Measurements from ENCODE around the gene TPM2. TPM values are rescaled to one million over a fixed set of nuclear protein-coding genes. Genes with fewer than 3 reads are reported as not detected.

Gene TPM2
- 100 to 1,000 TPM; 142 to 173 (median 160) TPM for polyA plus RNA-seq (ENCODE audit: insufficient read length in 3 of 3)
- long read RNA-seq, donor 1, transcript TPM2-203 (9 exons, 1,183 nt) = major isoform, 44 of 91 reads
- long read RNA-seq, donor 1, transcript TPM2-201 (9 exons, 1,018 nt) = minor isoform, 11 of 91 reads
- long read RNA-seq, donor 1, partial matches to known transcripts = 24 of 91 reads
- long read RNA-seq, donor 1, other reads (novel, unspliced or antisense) = 12 of 91 reads
- long read RNA-seq, donor 2, transcript TPM2-201 (9 exons, 1,018 nt) = minor isoform, 20 of 86 reads
- long read RNA-seq, donor 2, transcript TPM2-203 (9 exons, 1,183 nt) = major isoform, 37 of 86 reads
- long read RNA-seq, donor 2, transcript TPM2-211 (9 exons, 1,392 nt) = minor isoform, 8 of 86 reads
- long read RNA-seq, donor 2, partial matches to known transcripts = 20 of 86 reads
- long read RNA-seq, donor 2, other reads (novel, unspliced or antisense) = 0 of 86 reads
- long read RNA-seq, donor 3, transcript TPM2-203 (9 exons, 1,183 nt) = major isoform, 59 of 127 reads
- long read RNA-seq, donor 3, transcript TPM2-201 (9 exons, 1,018 nt) = minor isoform, 7 of 127 reads
- long read RNA-seq, donor 3, partial matches to known transcripts = 61 of 127 reads
- long read RNA-seq, donor 3, other reads (novel, unspliced or antisense) = 0 of 127 reads
- long read RNA-seq, donor 4, transcript TPM2-203 (9 exons, 1,183 nt) = major isoform, 63 of 139 reads
- long read RNA-seq, donor 4, partial matches to known transcripts = 45 of 139 reads
- long read RNA-seq, donor 4, other reads (novel, unspliced or antisense) = 26 of 139 reads
- long read RNA-seq, donor 5, transcript TPM2-203 (9 exons, 1,183 nt) = major isoform, 19 of 35 reads
- long read RNA-seq, donor 5, partial matches to known transcripts = 12 of 35 reads
- long read RNA-seq, donor 5, other reads (novel, unspliced or antisense) = 0 of 35 reads
- long read RNA-seq, donor 6, transcript TPM2-201 (9 exons, 1,018 nt) = minor isoform, 9 of 29 reads
- long read RNA-seq, donor 6, transcript TPM2-203 (9 exons, 1,183 nt) = major isoform, 15 of 29 reads
- long read RNA-seq, donor 6, partial matches to known transcripts = 5 of 29 reads
- long read RNA-seq, donor 6, other reads (novel, unspliced or antisense) = 0 of 29 reads
- long read RNA-seq, donor 7, transcript TPM2-203 (9 exons, 1,183 nt) = major isoform, 48 of 121 reads
- long read RNA-seq, donor 7, transcript TPM2-201 (9 exons, 1,018 nt) = minor isoform, 9 of 121 reads
- long read RNA-seq, donor 7, partial matches to known transcripts = 64 of 121 reads
- long read RNA-seq, donor 7, other reads (novel, unspliced or antisense) = 0 of 121 reads
- long read RNA-seq, donor 8, transcript TPM2-203 (9 exons, 1,183 nt) = major isoform, 45 of 110 reads
- long read RNA-seq, donor 8, transcript TPM2-201 (9 exons, 1,018 nt) = minor isoform, 9 of 110 reads
- long read RNA-seq, donor 8, partial matches to known transcripts = 47 of 110 reads
- long read RNA-seq, donor 8, other reads (novel, unspliced or antisense) = 6 of 110 reads
- long read RNA-seq, donor 9, transcript TPM2-201 (9 exons, 1,018 nt) = minor isoform, 14 of 82 reads
- long read RNA-seq, donor 9, transcript TPM2-203 (9 exons, 1,183 nt) = major isoform, 39 of 82 reads
- long read RNA-seq, donor 9, partial matches to known transcripts = 27 of 82 reads
- long read RNA-seq, donor 9, other reads (novel, unspliced or antisense) = 0 of 82 reads
- long read RNA-seq, donor 10, transcript TPM2-203 (9 exons, 1,183 nt) = major isoform, 24 of 60 reads
- long read RNA-seq, donor 10, transcript TPM2-201 (9 exons, 1,018 nt) = minor isoform, 14 of 60 reads
- long read RNA-seq, donor 10, partial matches to known transcripts = 20 of 60 reads
- long read RNA-seq, donor 10, other reads (novel, unspliced or antisense) = 0 of 60 reads
- long read RNA-seq, donor 11, transcript TPM2-203 (9 exons, 1,183 nt) = major isoform, 17 of 55 reads
- long read RNA-seq, donor 11, partial matches to known transcripts = 34 of 55 reads
- long read RNA-seq, donor 11, other reads (novel, unspliced or antisense) = 0 of 55 reads
- long read RNA-seq, donor 12, transcript TPM2-201 (9 exons, 1,018 nt) = minor isoform, 6 of 134 reads
- long read RNA-seq, donor 12, transcript TPM2-203 (9 exons, 1,183 nt) = major isoform, 47 of 134 reads
- long read RNA-seq, donor 12, partial matches to known transcripts = 45 of 134 reads
- long read RNA-seq, donor 12, other reads (novel, unspliced or antisense) = 34 of 134 reads
- long read RNA-seq, donor 13, transcript TPM2-203 (9 exons, 1,183 nt) = major isoform, 12 of 75 reads
- long read RNA-seq, donor 13, transcript TPM2-201 (9 exons, 1,018 nt) = minor isoform, 9 of 75 reads
- long read RNA-seq, donor 13, partial matches to known transcripts = 52 of 75 reads
- long read RNA-seq, donor 13, other reads (novel, unspliced or antisense) = 0 of 75 reads
- long read RNA-seq, donor 14 = 0 reads
- long read RNA-seq, donor 15, transcript TPM2-201 (9 exons, 1,018 nt) = minor isoform, 7 of 642 reads
- long read RNA-seq, donor 15, transcript TPM2-205 (7 exons, 1,363 nt) = minor isoform, 7 of 642 reads
- long read RNA-seq, donor 15, transcript TPM2-203 (9 exons, 1,183 nt) = major isoform, 254 of 642 reads
- long read RNA-seq, donor 15, partial matches to known transcripts = 323 of 642 reads
- long read RNA-seq, donor 15, other reads (novel, unspliced or antisense) = 47 of 642 reads
- long read RNA-seq, donor 16, transcript TPM2-201 (9 exons, 1,018 nt) = minor isoform, 14 of 151 reads
- long read RNA-seq, donor 16, transcript TPM2-203 (9 exons, 1,183 nt) = major isoform, 47 of 151 reads
- long read RNA-seq, donor 16, partial matches to known transcripts = 73 of 151 reads
- long read RNA-seq, donor 16, other reads (novel, unspliced or antisense) = 15 of 151 reads

GRCh38 chr9:35689542-35690293, at the start of gene TPM2:
Gene TPM2, minus strand, starts transcription at chr9:35689925. Its CDS starts 108 bp downstream, at chr9:35689817.
- peak; percentile 76 for DNase-seq

- DNase-seq = no peak
These were observed 49.2 kb upstream of the TPM2 start for GRCh38 chr9:35738924-35739323.

- DNase-seq = no peak
These were observed 48.5 kb upstream of the TPM2 start for GRCh38 chr9:35738186-35738585.

- no peak for DNase-seq
These were observed 47.4 kb upstream of the TPM2 start for GRCh38 chr9:35737143-35737542.

DNA sequence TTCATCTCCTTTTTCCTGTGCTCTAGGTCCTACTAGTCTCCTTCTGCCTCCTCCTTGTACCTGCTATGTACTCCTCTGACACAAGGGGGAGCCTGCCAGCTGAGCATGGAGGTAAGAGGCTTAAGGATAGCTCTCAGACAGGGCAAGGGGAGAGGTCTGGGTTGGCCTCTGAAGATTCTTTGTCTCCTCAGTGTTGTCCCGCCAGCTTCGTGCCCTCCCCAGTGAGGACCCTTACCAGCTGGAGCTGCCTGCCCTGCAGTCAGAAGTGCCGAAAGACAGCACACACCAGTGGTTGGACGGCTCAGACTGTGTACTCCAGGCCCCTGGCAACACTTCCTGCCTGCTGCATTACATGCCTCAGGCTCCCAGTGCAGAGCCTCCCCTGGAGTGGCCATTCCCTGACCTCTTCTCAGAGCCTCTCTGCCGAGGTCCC, 46.5 kb upstream of the TPM2 start:
- no peak for DNase-seq

DNA sequence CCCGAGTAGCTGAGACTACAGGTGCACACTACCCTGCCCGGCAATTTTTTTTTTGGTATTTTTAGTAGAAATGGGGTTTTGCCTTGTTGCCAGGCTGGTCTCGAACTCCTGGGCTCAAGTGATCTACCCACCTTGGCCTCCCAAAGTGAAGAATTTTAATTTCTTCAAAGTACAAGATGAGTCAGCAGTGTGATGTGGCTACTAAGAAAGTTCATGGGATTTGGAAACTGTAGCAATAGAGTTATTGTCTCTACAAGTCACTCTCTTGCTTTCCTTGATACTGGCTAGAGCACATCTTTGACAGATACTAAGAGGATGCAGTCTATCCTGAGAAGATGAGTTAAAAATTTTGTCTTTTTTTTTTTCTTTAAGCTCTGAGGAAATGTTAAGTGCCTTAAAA, 44.4 kb upstream of the TPM2 start:
- DNase-seq = no peak

DNA sequence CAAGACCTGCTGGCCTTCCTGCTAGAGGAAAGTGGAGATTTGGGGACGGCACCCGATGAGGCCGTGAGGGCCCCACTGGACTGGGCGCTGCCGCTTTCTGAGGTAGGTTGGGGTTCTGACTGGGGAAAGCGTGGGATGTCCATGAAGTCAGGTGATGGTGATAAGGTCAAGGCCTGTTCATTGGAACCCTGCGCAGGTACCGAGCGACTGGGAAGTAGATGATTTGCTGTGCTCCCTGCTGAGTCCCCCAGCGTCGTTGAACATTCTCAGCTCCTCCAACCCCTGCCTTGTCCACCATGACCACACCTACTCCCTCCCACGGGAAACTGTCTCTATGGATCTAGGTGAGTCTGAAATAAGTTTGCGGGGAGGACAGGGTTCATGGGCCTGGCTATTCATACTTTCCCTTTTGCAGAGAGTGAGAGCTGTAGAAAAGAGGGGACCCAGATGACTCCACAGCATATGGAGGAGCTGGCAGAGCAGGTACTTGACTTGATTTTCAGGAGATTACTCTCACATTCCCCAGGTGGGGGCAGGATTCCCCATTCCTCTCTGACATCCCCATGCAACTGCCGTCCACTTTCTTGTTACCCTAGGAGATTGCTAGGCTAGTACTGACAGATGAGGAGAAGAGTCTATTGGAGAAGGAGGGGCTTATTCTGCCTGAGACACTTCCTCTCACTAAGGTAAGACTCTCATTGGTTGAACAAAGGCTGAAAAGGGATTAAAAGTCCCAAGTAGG, 43.2 kb upstream of the TPM2 start:
- DNase-seq = no peak

DNA sequence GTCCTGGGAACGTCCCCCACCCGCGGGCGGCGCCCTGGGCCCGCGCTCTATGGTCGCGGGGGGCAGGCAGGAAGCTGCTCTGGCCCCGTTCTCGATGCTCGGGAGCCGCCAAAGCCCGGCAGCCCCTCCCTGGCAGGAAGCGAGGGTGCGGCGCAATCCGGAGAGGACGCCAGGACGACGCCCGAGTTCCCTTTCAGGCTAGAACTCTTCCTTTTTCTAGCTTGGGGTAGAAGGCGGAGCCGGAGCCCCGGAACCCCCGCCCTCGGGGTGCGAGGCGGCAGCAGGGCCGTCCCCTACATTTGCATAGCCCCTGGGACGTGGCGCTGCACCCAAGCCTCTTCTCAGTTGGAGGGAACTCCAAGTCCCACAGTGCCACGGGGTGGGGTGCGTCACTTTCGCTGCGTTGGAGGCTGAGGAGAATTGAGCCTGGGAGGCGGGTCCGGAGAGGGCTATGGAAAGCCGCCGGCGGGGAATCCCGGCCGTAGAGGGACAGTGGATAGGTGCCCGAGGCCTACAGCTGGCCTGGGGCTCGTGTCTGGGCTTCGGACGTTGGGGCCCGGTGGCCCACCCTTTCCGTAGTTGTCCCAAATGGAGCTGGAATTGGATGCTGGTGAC, 42.6 kb upstream of the TPM2 start, which contains the start of the genes CREB3 and TLN1:
TSS of gene CREB3 (plus strand) at position 482 of the 615 bp plus-strand sequence. CDS start at position 589, 107 bp downstream.
TSS of gene TLN1 (minus strand) at position 11 of the 615 bp plus-strand sequence. CDS start 6,501 bp downstream, outside the sequence.
- DNase-seq = peak; percentile 98

DNA sequence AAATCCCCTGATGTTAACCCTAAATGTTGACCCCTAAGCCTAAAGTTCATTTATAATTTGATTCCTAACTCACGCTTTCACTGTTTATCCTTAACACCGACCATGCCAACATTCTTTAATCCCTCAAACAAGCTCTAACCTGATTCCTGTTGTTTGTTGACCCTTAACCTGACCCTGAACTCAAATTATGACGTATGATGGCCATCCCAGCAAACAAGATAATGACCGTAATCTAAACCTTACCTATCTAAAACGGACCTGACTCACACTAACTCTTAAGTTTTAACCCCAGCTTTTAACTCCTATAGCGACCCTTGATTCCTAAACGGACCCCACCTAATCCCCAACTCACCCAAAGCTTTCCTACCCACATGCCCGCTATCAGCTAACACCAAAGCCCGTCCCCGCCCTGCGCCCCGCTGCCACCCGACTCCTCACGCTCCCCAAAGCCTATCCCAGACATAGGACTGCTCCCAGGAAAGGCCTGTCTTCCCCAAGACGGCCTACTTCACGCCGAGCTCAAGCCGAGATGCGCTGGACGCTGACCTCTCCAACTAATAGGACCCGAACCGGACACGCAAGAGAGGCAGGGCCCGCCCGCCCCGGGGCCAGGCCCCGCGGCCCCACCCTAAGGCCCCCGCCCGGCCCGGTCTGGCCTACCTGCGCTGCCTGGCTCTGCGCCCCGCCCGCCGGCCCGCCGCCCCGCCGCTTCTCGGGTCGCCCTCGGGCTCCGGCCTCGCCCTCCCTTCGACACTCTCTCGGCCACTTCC, 41.9 kb upstream of the TPM2 start:
- no peak for DNase-seq

DNA sequence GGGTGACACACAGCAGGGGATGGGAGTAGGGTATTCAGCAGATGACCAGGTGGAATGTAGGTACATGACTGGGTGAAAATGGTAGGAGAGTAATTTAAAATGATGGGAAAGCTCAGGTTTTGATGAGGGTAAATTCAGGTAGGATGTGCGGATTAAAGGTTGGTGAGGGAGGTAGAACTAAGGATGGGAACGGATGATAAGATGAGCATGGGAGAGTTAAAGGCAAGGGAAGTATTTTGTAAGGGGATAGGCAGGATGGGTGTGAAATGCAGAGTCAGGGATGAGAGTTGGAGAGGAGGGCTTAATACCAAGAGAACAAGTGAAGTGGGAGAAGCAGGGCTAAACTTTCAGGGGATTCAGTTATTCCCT, 40.7 kb upstream of the TPM2 start:
- no peak for DNase-seq

- DNase-seq = no peak
These were observed 40.2 kb upstream of the TPM2 start for GRCh38 chr9:35729700-35730485.

DNA sequence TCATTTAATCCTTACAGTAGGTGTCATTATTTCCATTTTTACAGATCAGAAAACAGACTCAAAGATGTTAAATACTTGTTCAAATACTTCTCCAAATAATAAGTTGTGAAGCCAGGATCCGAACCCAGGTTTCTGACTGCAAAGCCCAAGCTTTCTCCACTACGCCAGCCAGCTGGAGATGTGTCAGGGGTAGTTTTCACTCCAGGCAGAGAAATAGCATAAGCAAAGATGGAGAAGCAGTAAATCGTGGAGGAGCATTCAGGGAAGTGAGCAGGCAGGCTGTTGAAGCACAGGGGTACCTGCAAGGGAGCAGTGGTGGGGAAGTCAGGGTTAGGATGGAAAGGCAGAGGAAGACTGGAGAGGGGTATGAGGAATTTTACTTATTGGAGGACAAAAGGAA, 39.4 kb upstream of the TPM2 start:
- no peak for DNase-seq

- no peak for DNase-seq
These were observed 38.6 kb upstream of the TPM2 start for GRCh38 chr9:35728041-35728971.
